K562 (cell line): ENCODE data around the gene KLRD1. TPM values are rescaled to one million over a fixed set of nuclear protein-coding genes. Genes with fewer than 3 reads are reported as not detected.

Experiments
- CEBPB ChIP-seq: fragments of 450-650 bp; IDR thresholded peaks from 2 replicates; pipeline ENCODE4 v1.6.1; 2016; ENCODE audit warnings: missing genetic modification characterization, missing compliant biosample characterization
- MEIS2 ChIP-seq: fragments of 450-650 bp; IDR thresholded peaks from 2 replicates; pipeline ENCODE4 v1.6.1; 2014; ENCODE audit warnings: mild to moderate bottlenecking; ENCODE audit not compliant: partially characterized antibody
- MYBL2 ChIP-seq, 2 experiments: fragments of 450-650 bp in 1 of 2; sonication (generic) in 1 of 2; formaldehyde crosslinking in 1 of 2; IDR thresholded peaks; 2 replicates each; pipeline versions ENCODE4 v1.6.1 to v1.8.1; 2017 to 2022; ENCODE audit warnings: borderline replicate concordance in 1 of 2, inconsistent platforms in 1 of 2, low read depth in 1 of 2, mild to moderate bottlenecking in 1 of 2, missing genetic modification reagents in 1 of 2, moderate library complexity in 1 of 2
- POLR2H ChIP-seq: IDR thresholded peaks from 2 replicates; pipeline ENCODE4 v1.6.1; 2016; ENCODE audit warnings: missing genetic modification characterization, low read depth, mild to moderate bottlenecking, control low read depth, missing compliant biosample characterization, moderate library complexity
- TRIM24 ChIP-seq, 2 experiments: fragments of 450-650 bp; IDR thresholded peaks; 2 replicates each; pipeline ENCODE4 v1.6.1; 2016
- TSC22D4 ChIP-seq: fragments of 450-650 bp; IDR thresholded peaks from 2 replicates; pipeline ENCODE4 v1.6.1; 2016; ENCODE audit warnings: missing genetic modification characterization, missing biosample characterization, control low read depth
- ZBTB7A ChIP-seq: IDR thresholded peaks from 2 replicates; pipeline ENCODE4 v1.6.1; 2011; ENCODE audit warnings: low read depth, mild to moderate bottlenecking, low read length, moderate library complexity, borderline replicate concordance; ENCODE audit not compliant: control insufficient read depth
- polyA plus RNA-seq, 8 experiments: library from polyadenylated mRNA; depleted of rRNA in 4 of 8; stranded (reverse) in 5 of 8; unstranded in 3 of 8; fragments of >200 nt; fragmentation: Nextera tagmentation in 2 of 8; fragmentation: Illumina TruSeq in 1 of 8; extraction: Ambion mirVana in 2 of 8; extraction: Trizol in 1 of 8; gene quantifications; 2 replicates each; pipeline versions ENCODE4 v1.2.1 to v1.2.3, GENCODE V29; 2011 to 2014; ENCODE audit warnings: inconsistent platforms in 1 of 8, missing spikeins in 1 of 8
- total RNA-seq, 7 experiments: library from RNA; depleted of rRNA in 6 of 7; stranded (reverse); fragments of >200 nt in 6 of 7; fragmentation: Illumina TruSeq in 2 of 7; extraction: Trizol in 2 of 7; gene quantifications; 2 replicates each; pipeline versions ENCODE4 v1.2.1 to v1.2.3, GENCODE V29; 2011 to 2021; ENCODE audit warnings: low replicate concordance in 1 of 7
- TF ChIP-seq, protein P1 (sequence below), 2 experiments: fragments of 450-650 bp in 1 of 2; sonication (generic) in 1 of 2; formaldehyde crosslinking in 1 of 2; IDR thresholded peaks; 2 replicates each; pipeline versions ENCODE4 v1.7.1 to v1.9.0; 2016 to 2022; ENCODE audit warnings: inconsistent platforms in 1 of 2, mild to moderate bottlenecking in 1 of 2, missing genetic modification reagents in 1 of 2
- TF ChIP-seq, protein P2 (sequence below): fragments of 450-650 bp; IDR thresholded peaks from 2 replicates; pipeline ENCODE4 v1.6.1; 2018; ENCODE audit not compliant: partially characterized antibody
- TF ChIP-seq, protein P3 (sequence below): fragments of 450-650 bp; IDR thresholded peaks from one replicate; pipeline ENCODE4 v1.6.1; 2018; ENCODE audit warnings: mild to moderate bottlenecking, moderate library complexity; ENCODE audit not compliant: partially characterized antibody

KLRD1 gene
- total and polyA plus RNA-seq, 9 of the 15 experiments (the other 6 are each of a cell fraction or from before 2014, with no cell fraction given), result not detected

DNA sequence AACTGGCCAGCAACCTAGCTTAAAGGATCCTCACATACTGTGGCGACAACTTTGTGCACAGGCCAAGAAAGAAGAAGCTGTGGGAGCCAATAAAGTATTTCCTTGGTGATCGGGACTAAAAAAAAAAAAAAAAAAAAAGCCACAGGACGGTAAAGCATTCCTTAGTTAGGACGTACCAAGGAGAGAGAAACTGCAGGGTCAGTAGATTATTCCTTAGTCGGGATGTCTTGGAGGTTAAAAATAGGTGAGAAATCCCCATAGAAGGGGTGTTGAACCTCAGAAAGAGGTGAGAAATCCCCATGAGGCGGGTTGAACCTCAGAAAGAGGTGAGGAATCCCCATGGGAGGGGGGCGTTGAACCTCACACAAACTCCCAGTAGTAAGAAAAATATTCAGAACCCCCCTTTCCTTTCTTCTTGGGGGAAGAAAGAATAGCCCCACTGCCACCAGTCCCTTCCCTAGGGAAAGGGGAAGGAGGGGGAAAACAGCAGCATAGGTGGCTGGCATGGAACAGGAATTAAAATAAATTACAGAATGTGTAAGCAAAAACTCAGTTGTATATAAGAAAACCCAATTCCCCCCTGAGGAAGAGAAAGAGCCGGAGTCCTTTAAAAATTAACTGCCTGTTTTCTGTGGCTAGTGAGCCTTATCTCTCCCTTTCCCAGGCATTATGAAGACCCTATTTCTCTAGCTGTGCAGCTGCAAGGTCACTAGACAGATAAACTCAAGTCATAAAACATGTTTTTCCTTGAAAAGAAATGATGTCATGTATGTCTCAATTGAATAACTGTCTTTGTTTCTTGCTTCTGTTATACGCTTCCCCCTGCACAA lies 55.4 kb downstream of the KLRD1 start (continued):
- TF ChIP-seq, protein P1, sequence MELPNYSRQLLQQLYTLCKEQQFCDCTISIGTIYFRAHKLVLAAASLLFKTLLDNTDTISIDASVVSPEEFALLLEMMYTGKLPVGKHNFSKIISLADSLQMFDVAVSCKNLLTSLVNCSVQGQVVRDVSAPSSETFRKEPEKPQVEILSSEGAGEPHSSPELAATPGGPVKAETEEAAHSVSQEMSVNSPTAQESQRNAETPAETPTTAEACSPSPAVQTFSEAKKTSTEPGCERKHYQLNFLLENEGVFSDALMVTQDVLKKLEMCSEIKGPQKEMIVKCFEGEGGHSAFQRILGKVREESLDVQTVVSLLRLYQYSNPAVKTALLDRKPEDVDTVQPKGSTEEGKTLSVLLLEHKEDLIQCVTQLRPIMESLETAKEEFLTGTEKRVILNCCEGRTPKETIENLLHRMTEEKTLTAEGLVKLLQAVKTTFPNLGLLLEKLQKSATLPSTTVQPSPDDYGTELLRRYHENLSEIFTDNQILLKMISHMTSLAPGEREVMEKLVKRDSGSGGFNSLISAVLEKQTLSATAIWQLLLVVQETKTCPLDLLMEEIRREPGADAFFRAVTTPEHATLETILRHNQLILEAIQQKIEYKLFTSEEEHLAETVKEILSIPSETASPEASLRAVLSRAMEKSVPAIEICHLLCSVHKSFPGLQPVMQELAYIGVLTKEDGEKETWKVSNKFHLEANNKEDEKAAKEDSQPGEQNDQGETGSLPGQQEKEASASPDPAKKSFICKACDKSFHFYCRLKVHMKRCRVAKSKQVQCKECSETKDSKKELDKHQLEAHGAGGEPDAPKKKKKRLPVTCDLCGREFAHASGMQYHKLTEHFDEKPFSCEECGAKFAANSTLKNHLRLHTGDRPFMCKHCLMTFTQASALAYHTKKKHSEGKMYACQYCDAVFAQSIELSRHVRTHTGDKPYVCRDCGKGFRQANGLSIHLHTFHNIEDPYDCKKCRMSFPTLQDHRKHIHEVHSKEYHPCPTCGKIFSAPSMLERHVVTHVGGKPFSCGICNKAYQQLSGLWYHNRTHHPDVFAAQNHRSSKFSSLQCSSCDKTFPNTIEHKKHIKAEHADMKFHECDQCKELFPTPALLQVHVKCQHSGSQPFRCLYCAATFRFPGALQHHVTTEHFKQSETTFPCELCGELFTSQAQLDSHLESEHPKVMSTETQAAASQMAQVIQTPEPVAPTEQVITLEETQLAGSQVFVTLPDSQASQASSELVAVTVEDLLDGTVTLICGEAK (IDR thresholded peaks at IDR 0.05), result peak; percentile 78
- TF ChIP-seq, protein P1 (CRISPR knock-in tag; IDR thresholded peaks at IDR 0.05), result peak; percentile 70
- TF ChIP-seq CEBPB (tag) (0 out of 2 replicates have a peak, but pooled peaks have one; percentile 25), MEIS2 (peak; percentile 84), MYBL2 (IDR thresholded peaks at IDR 0.05; ENCODE audit: low read depth) (peak; percentile 48; the same call in 1 of the 2 replicates), MYBL2 (CRISPR knock-in tag; IDR thresholded peaks at IDR 0.05; ENCODE audit: borderline replicate concordance) (no peak), TRIM24 (IDR thresholded peaks at IDR 0.05) (peak; percentile 56 to 58), ZBTB7A (peak; percentile 61), POLR2H (tag) (no peak), TSC22D4 (tag) (no peak)
- TF ChIP-seq, protein P2, sequence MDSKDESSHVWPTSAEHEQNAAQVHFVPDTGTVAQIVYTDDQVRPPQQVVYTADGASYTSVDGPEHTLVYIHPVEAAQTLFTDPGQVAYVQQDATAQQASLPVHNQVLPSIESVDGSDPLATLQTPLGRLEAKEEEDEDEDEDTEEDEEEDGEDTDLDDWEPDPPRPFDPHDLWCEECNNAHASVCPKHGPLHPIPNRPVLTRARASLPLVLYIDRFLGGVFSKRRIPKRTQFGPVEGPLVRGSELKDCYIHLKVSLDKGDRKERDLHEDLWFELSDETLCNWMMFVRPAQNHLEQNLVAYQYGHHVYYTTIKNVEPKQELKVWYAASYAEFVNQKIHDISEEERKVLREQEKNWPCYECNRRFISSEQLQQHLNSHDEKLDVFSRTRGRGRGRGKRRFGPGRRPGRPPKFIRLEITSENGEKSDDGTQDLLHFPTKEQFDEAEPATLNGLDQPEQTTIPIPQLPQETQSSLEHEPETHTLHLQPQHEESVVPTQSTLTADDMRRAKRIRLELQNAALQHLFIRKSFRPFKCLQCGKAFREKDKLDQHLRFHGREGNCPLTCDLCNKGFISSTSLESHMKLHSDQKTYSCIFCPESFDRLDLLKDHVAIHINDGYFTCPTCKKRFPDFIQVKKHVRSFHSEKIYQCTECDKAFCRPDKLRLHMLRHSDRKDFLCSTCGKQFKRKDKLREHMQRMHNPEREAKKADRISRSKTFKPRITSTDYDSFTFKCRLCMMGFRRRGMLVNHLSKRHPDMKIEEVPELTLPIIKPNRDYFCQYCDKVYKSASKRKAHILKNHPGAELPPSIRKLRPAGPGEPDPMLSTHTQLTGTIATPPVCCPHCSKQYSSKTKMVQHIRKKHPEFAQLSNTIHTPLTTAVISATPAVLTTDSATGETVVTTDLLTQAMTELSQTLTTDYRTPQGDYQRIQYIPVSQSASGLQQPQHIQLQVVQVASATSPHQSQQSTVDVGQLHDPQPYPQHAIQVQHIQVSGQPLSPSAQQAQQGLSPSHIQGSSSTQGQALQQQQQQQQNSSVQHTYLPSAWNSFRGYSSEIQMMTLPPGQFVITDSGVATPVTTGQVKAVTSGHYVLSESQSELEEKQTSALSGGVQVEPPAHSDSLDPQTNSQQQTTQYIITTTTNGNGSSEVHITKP, result peak; percentile 80
- TF ChIP-seq, protein P3, sequence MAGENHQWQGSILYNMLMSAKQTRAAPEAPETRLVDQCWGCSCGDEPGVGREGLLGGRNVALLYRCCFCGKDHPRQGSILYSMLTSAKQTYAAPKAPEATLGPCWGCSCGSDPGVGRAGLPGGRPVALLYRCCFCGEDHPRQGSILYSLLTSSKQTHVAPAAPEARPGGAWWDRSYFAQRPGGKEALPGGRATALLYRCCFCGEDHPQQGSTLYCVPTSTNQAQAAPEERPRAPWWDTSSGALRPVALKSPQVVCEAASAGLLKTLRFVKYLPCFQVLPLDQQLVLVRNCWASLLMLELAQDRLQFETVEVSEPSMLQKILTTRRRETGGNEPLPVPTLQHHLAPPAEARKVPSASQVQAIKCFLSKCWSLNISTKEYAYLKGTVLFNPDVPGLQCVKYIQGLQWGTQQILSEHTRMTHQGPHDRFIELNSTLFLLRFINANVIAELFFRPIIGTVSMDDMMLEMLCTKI, result no peak
